ENCODE data around the gene UVRAG. TPM values are rescaled to one million over a fixed set of nuclear protein-coding genes. Genes with fewer than 3 reads are reported as not detected.

UVRAG gene
- total RNA-seq, 6 donors from 2014 or later, result 23.3 to 72.3 (median 28.5) TPM

GRCh38 chr11:76062733-76063132, 247.7 kb downstream of the UVRAG start:
- Histone ChIP-seq H3K27ac (no peak overlapping the region), H3K4me3 (no peak overlapping the region), H3K27me3 (no peaks in the 10 kb centered on the region), H3K9me3 (no peaks in the 10 kb centered on the region), H3K4me1 (no peaks in the 10 kb centered on the region), H3K36me3 (peaks cover 0 to 25% (median 5%) of the 10 kb centered on the region in 4 donors)
- DNase-seq (no peak), ATAC-seq (ENCODE audit: low FRiP score in 2 of 2) (no peak)
- TF ChIP-seq POLR2A (IDR thresholded peaks at IDR 0.05) (no peak), POLR2AphosphoS5 (IDR thresholded peaks at IDR 0.05) (no peak), EP300 (IDR thresholded peaks at IDR 0.05) (no peak), CTCF (IDR thresholded peaks at IDR 0.05) (no peak)
- WGBS, 2 donors, result 90% methylated on average over 6 of the region's 6 CpGs

- H3K9me3 ChIP-seq, result no peaks in the 10 kb centered on the region
- TF ChIP-seq POLR2AphosphoS5 (IDR thresholded peaks at IDR 0.05), result no peak
- TF ChIP-seq CTCF (IDR thresholded peaks at IDR 0.05), result no peak
- TF ChIP-seq POLR2A (IDR thresholded peaks at IDR 0.05), result no peak
- TF ChIP-seq EP300 (IDR thresholded peaks at IDR 0.05), result no peak
- WGBS, 2 donors, result 85 to 90% methylated on average over 3 of the region's 3 CpGs
- no peak overlapping the region for H3K4me3 ChIP-seq
- no peak for ATAC-seq (ENCODE audit: low FRiP score in 2 of 2)
- H3K4me1 ChIP-seq, result peaks cover 0 to 11% (median 5%) of the 10 kb centered on the region in 4 donors
- H3K27ac ChIP-seq, result no peak overlapping the region
- no peak for DNase-seq
- H3K27me3 ChIP-seq, result no peaks in the 10 kb centered on the region
- peaks cover 0 to 30% (median 5%) of the 10 kb centered on the region in 4 donors for H3K36me3 ChIP-seq
Measured at GRCh38 chr11:76064192-76064591, 249.2 kb downstream of the UVRAG start.

GRCh38 chr11:76067099-76067498, 252.1 kb downstream of the UVRAG start:
- peaks cover 0 to 15% (median 6%) of the 10 kb centered on the region in 4 donors for H3K4me1 ChIP-seq
- no peaks in the 10 kb centered on the region for H3K27me3 ChIP-seq
- no peak overlapping the region for H3K27ac ChIP-seq
- ATAC-seq (ENCODE audit: low FRiP score in 2 of 2), result no peak
- no peak for DNase-seq
- TF ChIP-seq EP300 (IDR thresholded peaks at IDR 0.05) (no peak), POLR2AphosphoS5 (IDR thresholded peaks at IDR 0.05) (no peak), POLR2A (IDR thresholded peaks at IDR 0.05) (no peak), CTCF (IDR thresholded peaks at IDR 0.05) (no peak)
- no peaks in the 10 kb centered on the region for H3K9me3 ChIP-seq
- WGBS, 2 donors, result 100% methylated on average over 2 of the region's 2 CpGs
- peaks cover 0 to 24% (median 3%) of the 10 kb centered on the region in 4 donors for H3K36me3 ChIP-seq
- no peak overlapping the region for H3K4me3 ChIP-seq

- TF ChIP-seq EP300 (IDR thresholded peaks at IDR 0.05), result no peak
- TF ChIP-seq POLR2A (IDR thresholded peaks at IDR 0.05), result no peak
- no peak for TF ChIP-seq CTCF (IDR thresholded peaks at IDR 0.05)
- no peak for TF ChIP-seq POLR2AphosphoS5 (IDR thresholded peaks at IDR 0.05)
- DNase-seq (peak in 1 of 2 donors; percentile 45), ATAC-seq (ENCODE audit: low FRiP score in 2 of 2) (peak in 1 of 2 donors; percentile 70)
Measured at GRCh38 chr11:76069001-76069400, 254.0 kb downstream of the UVRAG start.

GRCh38 chr11:76071090-76071489, 256.1 kb downstream of the UVRAG start:
- Histone ChIP-seq H3K4me3 (no peak overlapping the region), H3K9me3 (no peaks in the 10 kb centered on the region), H3K27me3 (no peaks in the 10 kb centered on the region), H3K27ac (no peak overlapping the region), H3K36me3 (peaks cover 0 to 22% (median 1%) of the 10 kb centered on the region in 4 donors), H3K4me1 (peaks cover 6 to 24% (median 14%) of the 10 kb centered on the region in 4 donors)
- ATAC-seq (ENCODE audit: low FRiP score in 2 of 2) (no peak), DNase-seq (no peak)
- TF ChIP-seq POLR2A (IDR thresholded peaks at IDR 0.05), result no peak

More at GRCh38 chr11:76069001-76069400, 254.0 kb downstream of the UVRAG start:
- Histone ChIP-seq H3K27ac (no peak overlapping the region), H3K36me3 (peaks cover 0 to 24% (median 3%) of the 10 kb centered on the region in 4 donors), H3K27me3 (no peaks in the 10 kb centered on the region), H3K9me3 (no peaks in the 10 kb centered on the region), H3K4me1 (peaks cover 2 to 23% (median 6%) of the 10 kb centered on the region in 4 donors), H3K4me3 (no peak overlapping the region)

Data from upper lobe of left lung (tissue), 6 donors.